Measurements from ENCODE around the gene CCL25. TPM values are rescaled to one million over a fixed set of nuclear protein-coding genes. Genes with fewer than 3 reads are reported as not detected.
A peak's percentile ranks its signal among the peaks of the same experiment; 100 is the strongest.

CCL25 gene
- polyA plus RNA-seq, 6 donors from 2014 or later, result 0.71 TPM; not detected in 5

GRCh38 chr19:8083141-8083540 lies 30.6 kb downstream of the CCL25 start:
- ATAC-seq (ENCODE audit: low read depth in 2 of 2), result no peak
- Mint-ChIP-seq H3K27me3 (peaks cover 4 to 16% (median 6%) of the 10 kb centered on the region in 3 donors), H3K36me3 (peaks cover 0 to 8% of the 10 kb centered on the region in 2 donors), H3K27ac (no peak overlapping the region), H3K4me1 (no peaks in the 10 kb centered on the region), H3K9me3 (no peaks in the 10 kb centered on the region), H3K4me3 (no peak overlapping the region)
- no peak for DNase-seq

- Mint-ChIP-seq H3K4me3 (no peak overlapping the region), H3K27ac (no peak overlapping the region), H3K9me3 (no peaks in the 10 kb centered on the region), H3K27me3 (peaks cover 4 to 16% (median 6%) of the 10 kb centered on the region in 3 donors), H3K4me1 (no peaks in the 10 kb centered on the region), H3K36me3 (peaks cover 0 to 8% of the 10 kb centered on the region in 2 donors)
- DNase-seq (no peak), ATAC-seq (ENCODE audit: low read depth in 2 of 2) (no peak)
Measured at GRCh38 chr19:8084152-8084551, 31.6 kb downstream of the CCL25 start.

DNA sequence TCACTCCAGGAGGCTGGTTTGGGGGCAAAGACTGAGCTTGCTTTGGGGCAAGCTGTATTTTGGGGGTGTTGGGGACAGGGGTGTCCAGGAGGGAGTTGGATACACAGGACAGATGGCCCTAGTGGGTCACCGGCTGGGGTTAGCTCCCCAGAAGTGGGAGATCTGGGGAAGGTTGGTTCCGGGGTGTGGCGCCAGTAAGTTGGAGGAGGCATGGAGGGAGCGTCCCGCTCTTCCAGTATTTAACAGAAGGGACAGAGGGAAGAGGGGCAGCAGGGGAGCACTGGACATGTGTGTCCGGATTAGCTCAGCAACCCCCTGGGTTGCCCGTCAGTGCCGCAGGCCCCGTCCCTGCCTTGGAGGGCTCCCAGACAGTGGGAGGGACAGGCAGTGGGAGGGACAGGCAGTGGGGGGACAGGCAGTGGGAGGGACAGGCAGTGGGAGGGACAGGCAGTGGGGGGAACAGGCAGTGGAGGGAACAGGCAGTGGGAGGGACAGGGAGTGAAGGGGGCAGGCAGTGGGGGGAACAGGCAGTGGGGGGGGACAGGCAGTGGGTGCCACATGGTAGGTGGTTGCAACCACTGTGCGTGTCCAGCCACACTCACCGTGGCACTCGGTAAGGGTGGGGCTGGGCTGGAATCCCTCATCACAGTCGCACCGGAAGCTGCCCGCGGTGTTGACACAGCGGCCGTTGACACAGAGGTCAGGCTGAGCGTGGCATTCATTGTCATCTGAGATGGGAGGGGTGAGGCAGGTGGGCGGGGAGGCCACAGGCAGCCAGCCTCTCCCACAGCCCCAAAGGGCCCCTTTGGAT lies 33.2 kb downstream of the CCL25 start:
- peaks cover 0 to 8% of the 10 kb centered on the region in 2 donors for H3K36me3 Mint-ChIP-seq
- DNase-seq, result no peak
- H3K27ac Mint-ChIP-seq, result no peak overlapping the region

GRCh38 chr19:8086849-8087248 lies 34.3 kb downstream of the CCL25 start:
- H3K9me3 Mint-ChIP-seq, result peaks cover 0 to 5% (median 0%) of the 10 kb centered on the region in 7 donors
- peaks cover 0 to 7% of the 10 kb centered on the region in 2 donors for H3K36me3 Mint-ChIP-seq
- no peaks in the 10 kb centered on the region for H3K4me1 Mint-ChIP-seq
- H3K27ac Mint-ChIP-seq, result no peak overlapping the region
- DNase-seq (no peak), ATAC-seq (ENCODE audit: low read depth in 2 of 2) (no peak)
- no peak overlapping the region for H3K4me3 Mint-ChIP-seq
- peaks cover 4 to 16% (median 6%) of the 10 kb centered on the region in 3 donors for H3K27me3 Mint-ChIP-seq

More for the DNA sequence above, 33.2 kb downstream of the CCL25 start:
- peaks cover 4 to 16% (median 6%) of the 10 kb centered on the region in 3 donors for H3K27me3 Mint-ChIP-seq
- no peak for ATAC-seq (ENCODE audit: low read depth in 2 of 2)
- no peak overlapping the region for H3K4me3 Mint-ChIP-seq
- H3K4me1 Mint-ChIP-seq, result no peaks in the 10 kb centered on the region
- H3K9me3 Mint-ChIP-seq, result peaks cover 0 to 5% (median 0%) of the 10 kb centered on the region in 7 donors

DNA sequence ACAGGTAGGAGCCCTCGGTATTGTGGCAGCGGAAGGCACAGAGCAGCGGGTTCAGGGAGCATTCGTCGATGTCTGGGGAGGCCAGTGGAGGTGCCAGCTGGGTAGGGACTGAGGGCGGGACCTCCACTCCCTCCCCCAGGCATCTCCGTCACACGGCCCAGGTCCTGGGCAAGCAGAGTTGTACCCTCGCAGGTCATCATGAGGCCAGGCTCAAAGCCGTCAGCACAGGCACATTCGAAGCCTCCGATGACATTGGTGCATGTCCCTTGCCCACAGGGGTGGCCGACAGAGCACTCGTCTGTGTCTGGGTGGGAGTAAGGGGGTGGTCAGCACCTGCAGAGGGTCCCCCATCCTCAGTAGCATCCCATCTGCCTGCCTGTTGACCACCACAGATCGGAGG lies 35.3 kb downstream of the CCL25 start:
- Mint-ChIP-seq H3K36me3 (no peaks in the 10 kb centered on the region), H3K4me1 (no peaks in the 10 kb centered on the region), H3K27me3 (peaks cover 4 to 13% (median 6%) of the 10 kb centered on the region in 3 donors), H3K4me3 (no peak overlapping the region), H3K27ac (no peak overlapping the region), H3K9me3 (peaks cover 0 to 5% (median 0%) of the 10 kb centered on the region in 7 donors)
- ATAC-seq (ENCODE audit: low read depth in 2 of 2), result no peak
- DNase-seq, result no peak

- no peaks in the 10 kb centered on the region for H3K4me1 Mint-ChIP-seq
Measured at GRCh38 chr19:8088752-8089663, 36.4 kb downstream of the CCL25 start.

DNA sequence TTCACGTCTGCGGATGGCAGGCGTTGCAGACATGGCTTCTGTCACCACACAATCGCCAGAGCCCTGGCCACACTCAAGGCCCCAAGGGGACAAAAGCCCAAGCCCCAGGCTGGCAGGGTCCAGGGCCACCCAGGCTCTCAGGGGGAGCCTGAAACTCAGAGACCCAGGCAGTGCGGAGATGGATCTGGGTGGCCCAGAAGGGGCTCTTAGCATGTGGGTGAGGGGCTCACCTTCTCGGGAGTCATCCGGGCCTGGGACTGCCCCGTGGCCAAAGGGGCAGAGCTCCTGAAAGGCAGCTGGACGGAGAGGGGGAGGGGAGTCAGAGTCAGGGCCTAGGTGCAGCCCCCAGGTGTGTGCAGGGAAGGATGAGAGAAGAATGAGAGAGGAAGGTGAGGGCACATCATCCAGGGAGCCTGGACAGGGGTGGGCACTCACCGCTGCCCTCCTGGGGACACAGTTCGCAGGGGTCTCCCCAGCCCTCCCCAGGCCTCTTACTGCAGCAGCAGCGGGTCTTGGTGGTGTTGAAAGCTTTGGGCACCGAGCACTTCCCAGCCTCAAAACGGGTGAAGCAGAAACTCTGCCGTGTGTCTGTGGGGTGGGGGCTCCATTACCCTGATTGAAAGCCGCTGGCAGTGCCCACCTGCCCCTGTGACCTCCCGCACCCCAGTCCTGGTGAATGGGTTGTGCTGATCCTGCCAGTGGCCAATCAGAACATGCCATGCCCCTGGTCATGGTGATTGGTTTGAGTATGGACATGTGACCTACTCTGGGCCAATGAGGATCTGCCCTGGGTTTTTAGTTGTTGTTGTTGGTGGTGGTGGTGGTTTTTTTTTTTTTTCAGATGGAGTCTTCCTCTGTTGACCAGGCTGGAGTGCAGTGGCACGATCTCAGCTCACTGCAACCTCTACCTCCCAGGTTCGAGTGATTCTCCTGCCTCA lies 37.4 kb downstream of the CCL25 start:
- DNase-seq (no peak), ATAC-seq (ENCODE audit: low read depth in 2 of 2) (no peak)
- peaks cover 11 to 16% (median 11%) of the 10 kb centered on the region in 7 donors for H3K9me3 Mint-ChIP-seq
- peaks cover 0 to 11% of the 10 kb centered on the region in 2 donors for H3K36me3 Mint-ChIP-seq
- H3K27ac Mint-ChIP-seq, result peak overlapping the region in 1 of 6 donors; percentile 21
- H3K27me3 Mint-ChIP-seq, result no peaks in the 10 kb centered on the region
- no peaks in the 10 kb centered on the region for H3K4me1 Mint-ChIP-seq
- H3K4me3 Mint-ChIP-seq, result no peak overlapping the region

More at GRCh38 chr19:8088752-8089663, 36.4 kb downstream of the CCL25 start:
- Mint-ChIP-seq H3K27me3 (peaks cover 2 to 3% (median 3%) of the 10 kb centered on the region in 3 donors), H3K36me3 (peaks cover 0 to 3% of the 10 kb centered on the region in 2 donors), H3K27ac (no peak overlapping the region), H3K9me3 (peaks cover 2 to 10% (median 4%) of the 10 kb centered on the region in 7 donors), H3K4me3 (no peak overlapping the region)
- no peak for ATAC-seq (ENCODE audit: low read depth in 2 of 2)
- DNase-seq, result no peak

DNA sequence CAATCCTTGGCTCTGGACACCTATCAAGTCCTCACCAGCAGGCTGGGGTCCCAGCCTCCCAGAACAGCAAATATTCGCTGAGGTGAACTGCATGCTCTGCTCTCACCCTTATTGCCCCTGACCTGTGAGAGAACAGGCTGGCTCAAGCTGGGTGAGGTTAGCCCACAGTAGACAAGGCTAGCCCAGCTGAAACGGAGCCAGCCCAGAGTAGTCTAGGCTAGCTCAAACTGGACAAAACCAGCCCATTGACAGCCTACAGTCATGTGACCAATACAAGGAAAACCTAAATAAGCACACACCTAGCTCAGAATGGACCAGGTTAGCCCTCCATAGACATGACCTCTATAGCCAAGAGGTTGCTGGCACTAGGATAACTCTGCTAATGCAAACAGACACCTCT lies 38.4 kb downstream of the CCL25 start:
- H3K36me3 Mint-ChIP-seq, result peaks cover 0 to 11% of the 10 kb centered on the region in 2 donors
- no peak for DNase-seq
- peaks cover 11 to 22% (median 20%) of the 10 kb centered on the region in 7 donors for H3K9me3 Mint-ChIP-seq
- H3K27ac Mint-ChIP-seq, result no peak overlapping the region
- no peaks in the 10 kb centered on the region for H3K27me3 Mint-ChIP-seq
- no peak overlapping the region for H3K4me3 Mint-ChIP-seq
- no peak for ATAC-seq (ENCODE audit: low read depth in 2 of 2)
- no peaks in the 10 kb centered on the region for H3K4me1 Mint-ChIP-seq

DNA sequence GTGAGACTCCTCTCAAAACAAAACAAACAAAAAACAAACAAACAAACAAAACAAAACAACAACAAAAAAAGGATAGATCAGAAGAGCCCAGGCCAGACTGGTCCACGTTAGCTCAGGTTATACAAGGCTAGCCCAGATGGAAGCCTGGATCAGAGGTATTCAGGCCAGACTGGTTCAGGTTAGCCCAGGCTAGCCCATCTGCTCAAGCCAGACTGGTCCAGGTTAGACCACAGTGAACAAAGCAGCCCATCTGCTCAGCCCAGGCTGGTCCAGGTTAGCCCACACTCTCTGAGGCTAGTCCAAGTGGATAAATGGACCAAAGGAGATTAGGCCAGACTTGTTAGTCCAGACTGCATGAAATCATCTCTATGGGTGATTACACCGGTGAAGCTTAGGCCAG lies 41.2 kb downstream of the CCL25 start:
- ATAC-seq (ENCODE audit: low read depth in 2 of 2), result no peak
- DNase-seq, result no peak
- H3K4me1 Mint-ChIP-seq, result no peaks in the 10 kb centered on the region
- peaks cover 12 to 50% (median 31%) of the 10 kb centered on the region in 7 donors for H3K9me3 Mint-ChIP-seq
- peaks cover 0 to 11% of the 10 kb centered on the region in 2 donors for H3K36me3 Mint-ChIP-seq
- H3K27me3 Mint-ChIP-seq, result peaks cover 0 to 21% (median 6%) of the 10 kb centered on the region in 3 donors
- no peak overlapping the region for H3K27ac Mint-ChIP-seq
- H3K4me3 Mint-ChIP-seq, result no peak overlapping the region

- DNase-seq (no peak), ATAC-seq (ENCODE audit: low read depth in 2 of 2) (no peak)
- Mint-ChIP-seq H3K9me3 (peaks cover 12 to 55% (median 31%) of the 10 kb centered on the region in 7 donors), H3K36me3 (peaks cover 0 to 11% of the 10 kb centered on the region in 2 donors), H3K4me1 (no peaks in the 10 kb centered on the region), H3K27me3 (peaks cover 0 to 25% (median 6%) of the 10 kb centered on the region in 3 donors), H3K4me3 (no peak overlapping the region), H3K27ac (no peak overlapping the region)
Measured at GRCh38 chr19:8094336-8094735, 41.8 kb downstream of the CCL25 start.

DNA sequence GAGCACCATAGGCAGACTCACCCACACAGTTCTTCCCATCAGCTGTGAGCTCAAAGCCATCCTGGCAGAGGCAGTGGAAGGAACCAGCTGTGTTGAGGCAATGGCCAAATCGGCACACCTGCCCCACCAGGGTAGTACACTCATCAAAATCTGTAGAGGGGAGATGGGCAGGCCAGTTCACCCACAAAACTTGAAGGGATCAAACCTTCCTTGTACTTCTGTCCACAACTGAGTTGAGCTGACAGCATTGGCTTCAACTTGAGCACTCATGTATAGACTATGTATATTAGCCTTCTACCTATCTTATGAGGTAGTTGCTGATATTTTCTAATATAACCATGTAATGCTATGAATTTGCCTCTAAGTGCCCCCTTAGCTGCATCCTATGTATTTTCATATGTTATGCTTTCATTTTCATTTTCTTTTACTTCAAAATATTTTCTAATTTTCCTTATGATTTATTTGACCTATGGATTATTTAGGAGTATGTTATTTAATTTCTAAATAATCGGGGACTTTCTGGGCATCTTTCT lies 42.9 kb downstream of the CCL25 start:
- ATAC-seq (ENCODE audit: low read depth in 2 of 2) (no peak), DNase-seq (no peak)
- no peak overlapping the region for H3K4me3 Mint-ChIP-seq
- peaks cover 12 to 55% (median 27%) of the 10 kb centered on the region in 7 donors for H3K9me3 Mint-ChIP-seq
- no peak overlapping the region for H3K27ac Mint-ChIP-seq
- H3K4me1 Mint-ChIP-seq, result no peaks in the 10 kb centered on the region
- H3K27me3 Mint-ChIP-seq, result peaks cover 0 to 25% (median 6%) of the 10 kb centered on the region in 3 donors
- H3K36me3 Mint-ChIP-seq, result peaks cover 0 to 11% of the 10 kb centered on the region in 2 donors

DNA sequence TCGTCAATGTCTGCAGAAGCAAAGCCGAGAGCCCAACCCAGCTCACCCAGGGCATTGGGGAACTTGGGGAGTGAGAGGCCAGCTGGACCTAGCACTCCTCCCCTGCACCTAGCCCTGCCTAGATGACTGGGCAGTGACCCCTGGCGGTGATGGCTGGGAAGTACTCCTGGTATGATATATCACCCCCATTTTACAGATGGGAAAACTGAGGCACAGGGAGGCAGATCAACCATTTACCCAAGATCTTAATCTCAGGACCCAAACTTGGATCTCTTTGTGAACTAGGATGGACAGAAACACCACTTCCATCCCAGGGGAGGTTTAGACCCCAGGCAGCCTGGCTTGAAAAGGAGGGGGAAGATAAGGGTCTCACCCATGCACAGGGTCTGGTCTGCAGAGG lies 43.5 kb downstream of the CCL25 start:
- no peak for DNase-seq
- H3K36me3 Mint-ChIP-seq, result peaks cover 0 to 11% of the 10 kb centered on the region in 2 donors
- H3K27ac Mint-ChIP-seq, result no peak overlapping the region
- peaks cover 12 to 55% (median 27%) of the 10 kb centered on the region in 7 donors for H3K9me3 Mint-ChIP-seq
- no peaks in the 10 kb centered on the region for H3K4me1 Mint-ChIP-seq
- peaks cover 3 to 25% (median 6%) of the 10 kb centered on the region in 3 donors for H3K27me3 Mint-ChIP-seq
- ATAC-seq (ENCODE audit: low read depth in 2 of 2), result no peak
- H3K4me3 Mint-ChIP-seq, result no peak overlapping the region

All from naive B cell (primary cell).